ENCODE results near the gene CAND1. TPM values are rescaled to one million over a fixed set of nuclear protein-coding genes. Genes with fewer than 3 reads are reported as not detected.

CAND1 gene
- total and polyA plus RNA-seq, 8 donors = 9.6 to 73.8 (median 43.3) TPM

GRCh38 chr12:67315661-67316060 lies 46.5 kb downstream of the CAND1 start:
- DNase-seq (no peak), ATAC-seq (no peak), FAIRE-seq (peak; percentile 26)
- no peaks in the 10 kb centered on the region for H3K4me1 ChIP-seq
- no peak overlapping the region for H3K27ac ChIP-seq
- intact Hi-C loops (cut with DNase I) = no loop called here
- WGBS, 2 donors = 78 to 85% methylated on average over 1 of the region's 1 CpG
- no peaks in the 10 kb centered on the region for H3K27me3 ChIP-seq
- H3K4me3 ChIP-seq = no peak overlapping the region
- H3K9me3 ChIP-seq = no peaks in the 10 kb centered on the region
- peaks cover 0 to 31% (median 14%) of the 10 kb centered on the region in 3 donors for H3K36me3 ChIP-seq
- TF ChIP-seq, protein P1, sequence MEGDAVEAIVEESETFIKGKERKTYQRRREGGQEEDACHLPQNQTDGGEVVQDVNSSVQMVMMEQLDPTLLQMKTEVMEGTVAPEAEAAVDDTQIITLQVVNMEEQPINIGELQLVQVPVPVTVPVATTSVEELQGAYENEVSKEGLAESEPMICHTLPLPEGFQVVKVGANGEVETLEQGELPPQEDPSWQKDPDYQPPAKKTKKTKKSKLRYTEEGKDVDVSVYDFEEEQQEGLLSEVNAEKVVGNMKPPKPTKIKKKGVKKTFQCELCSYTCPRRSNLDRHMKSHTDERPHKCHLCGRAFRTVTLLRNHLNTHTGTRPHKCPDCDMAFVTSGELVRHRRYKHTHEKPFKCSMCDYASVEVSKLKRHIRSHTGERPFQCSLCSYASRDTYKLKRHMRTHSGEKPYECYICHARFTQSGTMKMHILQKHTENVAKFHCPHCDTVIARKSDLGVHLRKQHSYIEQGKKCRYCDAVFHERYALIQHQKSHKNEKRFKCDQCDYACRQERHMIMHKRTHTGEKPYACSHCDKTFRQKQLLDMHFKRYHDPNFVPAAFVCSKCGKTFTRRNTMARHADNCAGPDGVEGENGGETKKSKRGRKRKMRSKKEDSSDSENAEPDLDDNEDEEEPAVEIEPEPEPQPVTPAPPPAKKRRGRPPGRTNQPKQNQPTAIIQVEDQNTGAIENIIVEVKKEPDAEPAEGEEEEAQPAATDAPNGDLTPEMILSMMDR (IDR thresholded peaks at IDR 0.05) = no peak

DNA sequence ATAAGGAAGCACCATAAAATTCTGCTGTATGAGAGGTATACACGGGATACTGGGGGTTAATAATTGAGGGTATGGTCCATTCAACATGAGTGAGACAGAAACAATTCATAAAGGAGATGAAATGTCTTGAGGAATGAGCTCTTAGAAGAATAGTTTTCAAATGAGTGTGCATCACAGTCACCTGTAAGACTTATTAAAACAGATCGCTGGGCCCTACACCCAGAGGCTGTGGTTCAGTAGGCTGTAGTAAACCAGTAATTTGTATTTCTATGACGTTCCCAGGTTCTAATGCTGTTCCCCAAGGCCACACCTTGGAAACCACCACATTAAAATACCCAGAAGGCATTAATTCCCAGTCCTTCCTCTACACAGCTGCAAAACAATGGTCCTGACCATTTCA lies 49.6 kb downstream of the CAND1 start:
- WGBS, 2 donors = 86 to 88% methylated on average over 3 of the region's 3 CpGs
- Histone ChIP-seq H3K4me3 (no peak overlapping the region), H3K27me3 (no peaks in the 10 kb centered on the region), H3K9me3 (no peaks in the 10 kb centered on the region), H3K27ac (no peak overlapping the region), H3K36me3 (peaks cover 0 to under 1% (median 0%) of the 10 kb centered on the region in 3 donors), H3K4me1 (no peaks in the 10 kb centered on the region)
- DNase-seq (no peak), ATAC-seq (no peak), FAIRE-seq (no peak)
- intact Hi-C loops (cut with DNase I) = no loop called here
- TF ChIP-seq, protein P1 (IDR thresholded peaks at IDR 0.05) = no peak

- Histone ChIP-seq H3K27me3 (no peaks in the 10 kb centered on the region), H3K9me3 (no peaks in the 10 kb centered on the region), H3K4me3 (no peak overlapping the region), H3K4me1 (no peaks in the 10 kb centered on the region), H3K36me3 (no peaks in the 10 kb centered on the region), H3K27ac (no peak overlapping the region)
- no peak for ATAC-seq
- WGBS, 2 donors = 96 to 99% methylated on average over 4 of the region's 4 CpGs
- intact Hi-C loops (cut with DNase I) = no loop called here
- no peak for DNase-seq
- no peak for FAIRE-seq
- TF ChIP-seq, protein P1 (IDR thresholded peaks at IDR 0.05) = no peak
Measured at GRCh38 chr12:67319936-67320335, 50.8 kb downstream of the CAND1 start.

- no peaks in the 10 kb centered on the region for H3K36me3 ChIP-seq
- H3K4me1 ChIP-seq = no peaks in the 10 kb centered on the region
- intact Hi-C loops (cut with DNase I) = no loop called here
- no peak for FAIRE-seq
- no peaks in the 10 kb centered on the region for H3K9me3 ChIP-seq
- no peak for DNase-seq
- ATAC-seq = no peak
- TF ChIP-seq, protein P1 (IDR thresholded peaks at IDR 0.05) = no peak
- no peaks in the 10 kb centered on the region for H3K27me3 ChIP-seq
- H3K27ac ChIP-seq = no peak overlapping the region
- H3K4me3 ChIP-seq = no peak overlapping the region
- WGBS, 2 donors = 82 to 91% methylated on average over 3 of the region's 3 CpGs
Measured at GRCh38 chr12:67320614-67321295, 51.6 kb downstream of the CAND1 start.

GRCh38 chr12:67322580-67322979 lies 53.4 kb downstream of the CAND1 start:
- 93 to 96% methylated on average over 12 of the region's 12 CpGs for WGBS, 2 donors
- Histone ChIP-seq H3K27ac (no peak overlapping the region), H3K27me3 (no peaks in the 10 kb centered on the region), H3K9me3 (no peaks in the 10 kb centered on the region), H3K36me3 (no peaks in the 10 kb centered on the region), H3K4me1 (no peaks in the 10 kb centered on the region), H3K4me3 (no peak overlapping the region)
- FAIRE-seq = no peak
- peak in 1 of 6 donors; percentile 23 for DNase-seq
- ATAC-seq = peak in 1 of 4 donors; percentile 10
- intact Hi-C loops (cut with DNase I) = no loop called here
- TF ChIP-seq, protein P1 (IDR thresholded peaks at IDR 0.05) = no peak
